ENCODE data around the gene GASK1B.

DNA sequence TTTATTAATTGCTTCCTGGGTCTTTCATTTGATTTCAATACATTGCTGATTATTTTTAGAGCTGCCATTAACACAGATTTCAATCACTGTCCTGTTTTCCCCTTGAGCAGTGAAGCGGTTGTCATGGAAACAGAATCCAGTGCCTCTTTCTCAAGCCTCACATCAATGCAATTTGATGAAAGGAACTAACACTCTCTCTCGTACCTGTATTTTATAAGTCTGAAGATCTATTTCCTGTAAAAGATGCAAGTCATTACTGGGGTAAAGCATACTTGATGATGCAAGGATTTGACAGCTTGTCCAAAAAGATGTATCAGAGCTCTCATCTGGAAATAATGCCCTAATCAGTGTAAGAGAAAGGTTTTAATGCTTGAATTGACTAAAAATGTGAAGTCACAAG is 17.9 kb upstream of the GASK1B start:
- TF ChIP-seq, protein P1, sequence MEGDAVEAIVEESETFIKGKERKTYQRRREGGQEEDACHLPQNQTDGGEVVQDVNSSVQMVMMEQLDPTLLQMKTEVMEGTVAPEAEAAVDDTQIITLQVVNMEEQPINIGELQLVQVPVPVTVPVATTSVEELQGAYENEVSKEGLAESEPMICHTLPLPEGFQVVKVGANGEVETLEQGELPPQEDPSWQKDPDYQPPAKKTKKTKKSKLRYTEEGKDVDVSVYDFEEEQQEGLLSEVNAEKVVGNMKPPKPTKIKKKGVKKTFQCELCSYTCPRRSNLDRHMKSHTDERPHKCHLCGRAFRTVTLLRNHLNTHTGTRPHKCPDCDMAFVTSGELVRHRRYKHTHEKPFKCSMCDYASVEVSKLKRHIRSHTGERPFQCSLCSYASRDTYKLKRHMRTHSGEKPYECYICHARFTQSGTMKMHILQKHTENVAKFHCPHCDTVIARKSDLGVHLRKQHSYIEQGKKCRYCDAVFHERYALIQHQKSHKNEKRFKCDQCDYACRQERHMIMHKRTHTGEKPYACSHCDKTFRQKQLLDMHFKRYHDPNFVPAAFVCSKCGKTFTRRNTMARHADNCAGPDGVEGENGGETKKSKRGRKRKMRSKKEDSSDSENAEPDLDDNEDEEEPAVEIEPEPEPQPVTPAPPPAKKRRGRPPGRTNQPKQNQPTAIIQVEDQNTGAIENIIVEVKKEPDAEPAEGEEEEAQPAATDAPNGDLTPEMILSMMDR (IDR thresholded peaks at IDR 0.05) = no peak
- no peak for TF ChIP-seq POLR2A (IDR thresholded peaks at IDR 0.05)

Data from heart left ventricle (tissue), 13 donors.